ENCODE measurements around the gene TOP2B.
A peak's percentile ranks its signal among the peaks of the same experiment; 100 is the strongest.

Gene TOP2B

GRCh38 chr3:25586167-25586505 is 78.6 kb downstream of the TOP2B start:
- no peak overlapping the region for H3K27ac ChIP-seq (ENCODE audit: low read length, poor library complexity, severe bottlenecking)
- H4K91ac ChIP-seq (ENCODE audit: low read length): no peak overlapping the region
- H3K36me3 ChIP-seq (ENCODE audit: control insufficient read depth in 1 of 2, insufficient read depth in 2 of 2, low read depth in 1 of 2, low read length in 2 of 2): no peaks in the 10 kb centered on the region
- H3K9me3 ChIP-seq (ENCODE audit: control insufficient read depth, low read length): no peaks in the 10 kb centered on the region
- no peak overlapping the region for H3K4me3 ChIP-seq (ENCODE audit: insufficient read depth in 1 of 2, low read depth in 1 of 2, low read length in 2 of 2)
- no peak overlapping the region for H4K8ac ChIP-seq (ENCODE audit: low read length)
- peak overlapping the region in 1 of 2 experiments; percentile 73 for H2BK12ac ChIP-seq (ENCODE audit: low read length in 2 of 2)
- H2BK120ac ChIP-seq (ENCODE audit: low read depth, low read length): no peak overlapping the region
- H2AFZ ChIP-seq (ENCODE audit: low read depth, low read length): no peak overlapping the region
- H3K79me1 ChIP-seq (replicated peaks; ENCODE audit: low read length, poor library complexity, severe bottlenecking): no peaks in the 10 kb centered on the region
- H2BK5ac ChIP-seq (ENCODE audit: low read depth, low read length, poor library complexity, severe bottlenecking): no peak overlapping the region
- no peak for DNase-seq
- no peak overlapping the region for H3K4ac ChIP-seq (ENCODE audit: low read depth in 1 of 2, low read length in 2 of 2)
- H3K23ac ChIP-seq (ENCODE audit: low read length in 2 of 2): no peak overlapping the region
- H3K4me1 ChIP-seq (ENCODE audit: control insufficient read depth, insufficient read depth, low read depth, low read length): peaks cover 15% of the 10 kb centered on the region
- H3K27me3 ChIP-seq (ENCODE audit: control insufficient read depth in 1 of 2, insufficient read depth in 1 of 2, low read length in 2 of 2): peaks cover 0 to 15% of the 10 kb centered on the region in 2 experiments
- no peak overlapping the region for H2AK5ac ChIP-seq (ENCODE audit: low read length, severe bottlenecking)
- H3K14ac ChIP-seq (ENCODE audit: low read length in 2 of 2): no peak overlapping the region
- H3K18ac ChIP-seq (ENCODE audit: low read depth in 1 of 2, low read length in 2 of 2): peak overlapping the region; percentile 24 to 52
- peak overlapping the region; percentile 15 for H2BK15ac ChIP-seq (ENCODE audit: low read depth, poor library complexity, severe bottlenecking)
- WGBS: 97% methylated on average over 6 of the region's 6 CpGs
- no peak overlapping the region for H3K9ac ChIP-seq (ENCODE audit: low read length)
- no peak overlapping the region for H3K4me2 ChIP-seq (ENCODE audit: low read length, poor library complexity, severe bottlenecking)

GRCh38 chr3:25585361-25586166 is 79.1 kb downstream of the TOP2B start:
- H2BK12ac ChIP-seq (ENCODE audit: low read length in 2 of 2): peak overlapping the region; percentile 44 to 73
- H3K27me3 ChIP-seq (ENCODE audit: control insufficient read depth in 1 of 2, insufficient read depth in 1 of 2, low read length in 2 of 2): peaks cover 0 to 15% of the 10 kb centered on the region in 2 experiments
- H3K79me1 ChIP-seq (replicated peaks; ENCODE audit: low read length, poor library complexity, severe bottlenecking): no peaks in the 10 kb centered on the region
- peak overlapping the region in 1 of 2 experiments; percentile 65 for H3K4ac ChIP-seq (ENCODE audit: low read depth in 1 of 2, low read length in 2 of 2)
- WGBS: 94% methylated on average over 14 of the region's 14 CpGs
- H3K14ac ChIP-seq (ENCODE audit: low read length in 2 of 2): peak overlapping the region in 1 of 2 experiments; percentile 44
- no peak overlapping the region for H2AK5ac ChIP-seq (ENCODE audit: low read length, severe bottlenecking)
- H3K4me1 ChIP-seq (ENCODE audit: control insufficient read depth, insufficient read depth, low read depth, low read length): peaks cover 15% of the 10 kb centered on the region
- H3K18ac ChIP-seq (ENCODE audit: low read depth in 1 of 2, low read length in 2 of 2): peak overlapping the region in 1 of 2 experiments; percentile 52
- H4K8ac ChIP-seq (ENCODE audit: low read length): no peak overlapping the region
- H2BK120ac ChIP-seq (ENCODE audit: low read depth, low read length): no peak overlapping the region
- H2BK5ac ChIP-seq (ENCODE audit: low read depth, low read length, poor library complexity, severe bottlenecking): no peak overlapping the region
- no peak overlapping the region for H2AFZ ChIP-seq (ENCODE audit: low read depth, low read length)
- H3K9me3 ChIP-seq (ENCODE audit: control insufficient read depth, low read length): no peaks in the 10 kb centered on the region
- H4K91ac ChIP-seq (ENCODE audit: low read length): no peak overlapping the region
- no peaks in the 10 kb centered on the region for H3K36me3 ChIP-seq (ENCODE audit: control insufficient read depth in 1 of 2, insufficient read depth in 2 of 2, low read depth in 1 of 2, low read length in 2 of 2)
- H3K9ac ChIP-seq (ENCODE audit: low read length): no peak overlapping the region
- peak overlapping the region; percentile 60 for H2BK15ac ChIP-seq (ENCODE audit: low read depth, poor library complexity, severe bottlenecking)
- no peak overlapping the region for H3K4me2 ChIP-seq (ENCODE audit: low read length, poor library complexity, severe bottlenecking)
- H3K4me3 ChIP-seq (ENCODE audit: insufficient read depth in 1 of 2, low read depth in 1 of 2, low read length in 2 of 2): no peak overlapping the region
- DNase-seq: no peak
- H3K27ac ChIP-seq (ENCODE audit: low read length, poor library complexity, severe bottlenecking): no peak overlapping the region
- H3K23ac ChIP-seq (ENCODE audit: low read length in 2 of 2): no peak overlapping the region

- H3K4me2 ChIP-seq (ENCODE audit: low read length, poor library complexity, severe bottlenecking): no peak overlapping the region
- H3K27ac ChIP-seq (ENCODE audit: low read length, poor library complexity, severe bottlenecking): no peak overlapping the region
Measured at GRCh38 chr3:25584011-25584789, 80.5 kb downstream of the TOP2B start.

GRCh38 chr3:25583343-25583742 is 81.4 kb downstream of the TOP2B start:
- H2BK120ac ChIP-seq (ENCODE audit: low read depth, low read length): peak overlapping the region; percentile 50
- peak overlapping the region; percentile 82 to 89 for H3K18ac ChIP-seq (ENCODE audit: low read depth in 1 of 2, low read length in 2 of 2)
- no peaks in the 10 kb centered on the region for H3K36me3 ChIP-seq (ENCODE audit: control insufficient read depth in 1 of 2, insufficient read depth in 2 of 2, low read depth in 1 of 2, low read length in 2 of 2)
- peak overlapping the region; percentile 78 for H2AK5ac ChIP-seq (ENCODE audit: low read length, severe bottlenecking)
- no peak overlapping the region for H3K4me3 ChIP-seq (ENCODE audit: insufficient read depth in 1 of 2, low read depth in 1 of 2, low read length in 2 of 2)
- WGBS: 93% methylated on average over 10 of the region's 10 CpGs
- DNase-seq: no peak
- H2BK5ac ChIP-seq (ENCODE audit: low read depth, low read length, poor library complexity, severe bottlenecking): no peak overlapping the region
- H3K14ac ChIP-seq (ENCODE audit: low read length in 2 of 2): peak overlapping the region in 1 of 2 experiments; percentile 18
- H3K4me1 ChIP-seq (ENCODE audit: control insufficient read depth, insufficient read depth, low read depth, low read length): peaks cover 15% of the 10 kb centered on the region
- peak overlapping the region; percentile 57 to 66 for H3K4ac ChIP-seq (ENCODE audit: low read depth in 1 of 2, low read length in 2 of 2)
- H2BK12ac ChIP-seq (ENCODE audit: low read length in 2 of 2): peak overlapping the region; percentile 69 to 92
- no peak overlapping the region for H3K9ac ChIP-seq (ENCODE audit: low read length)
- H3K79me1 ChIP-seq (replicated peaks; ENCODE audit: low read length, poor library complexity, severe bottlenecking): no peaks in the 10 kb centered on the region
- no peaks in the 10 kb centered on the region for H3K9me3 ChIP-seq (ENCODE audit: control insufficient read depth, low read length)
- H2BK15ac ChIP-seq (ENCODE audit: low read depth, poor library complexity, severe bottlenecking): no peak overlapping the region
- H4K91ac ChIP-seq (ENCODE audit: low read length): peak overlapping the region; percentile 90
- peak overlapping the region; percentile 35 for H4K8ac ChIP-seq (ENCODE audit: low read length)
- H3K4me2 ChIP-seq (ENCODE audit: low read length, poor library complexity, severe bottlenecking): no peak overlapping the region
- H2AFZ ChIP-seq (ENCODE audit: low read depth, low read length): no peak overlapping the region
- H3K27ac ChIP-seq (ENCODE audit: low read length, poor library complexity, severe bottlenecking): no peak overlapping the region
- peaks cover 0 to 22% of the 10 kb centered on the region in 2 experiments for H3K27me3 ChIP-seq (ENCODE audit: control insufficient read depth in 1 of 2, insufficient read depth in 1 of 2, low read length in 2 of 2)
- peak overlapping the region in 1 of 2 experiments; percentile 63 for H3K23ac ChIP-seq (ENCODE audit: low read length in 2 of 2)

More at GRCh38 chr3:25584011-25584789, 80.5 kb downstream of the TOP2B start:
- Histone ChIP-seq H2BK15ac (ENCODE audit: low read depth, poor library complexity, severe bottlenecking) (no peak overlapping the region), H3K14ac (ENCODE audit: low read length in 2 of 2) (peak overlapping the region in 1 of 2 experiments; percentile 42), H4K8ac (ENCODE audit: low read length) (peak overlapping the region; percentile 46), H3K18ac (ENCODE audit: low read depth in 1 of 2, low read length in 2 of 2) (peak overlapping the region; percentile 78 to 82), H2BK12ac (ENCODE audit: low read length in 2 of 2) (peak overlapping the region; percentile 69 to 99), H3K9me3 (ENCODE audit: control insufficient read depth, low read length) (no peaks in the 10 kb centered on the region), H2AFZ (ENCODE audit: low read depth, low read length) (no peak overlapping the region), H3K4ac (ENCODE audit: low read depth in 1 of 2, low read length in 2 of 2) (peak overlapping the region in 1 of 2 experiments; percentile 53), H3K36me3 (ENCODE audit: control insufficient read depth in 1 of 2, insufficient read depth in 2 of 2, low read depth in 1 of 2, low read length in 2 of 2) (no peaks in the 10 kb centered on the region), H2BK120ac (ENCODE audit: low read depth, low read length) (peak overlapping the region; percentile 55), H3K79me1 (replicated peaks; ENCODE audit: low read length, poor library complexity, severe bottlenecking) (no peaks in the 10 kb centered on the region), H3K9ac (ENCODE audit: low read length) (no peak overlapping the region), H2BK5ac (ENCODE audit: low read depth, low read length, poor library complexity, severe bottlenecking) (no peak overlapping the region), H3K23ac (ENCODE audit: low read length in 2 of 2) (no peak overlapping the region), H3K4me3 (ENCODE audit: insufficient read depth in 1 of 2, low read depth in 1 of 2, low read length in 2 of 2) (peak overlapping the region in 1 of 2 experiments; percentile 10), H2AK5ac (ENCODE audit: low read length, severe bottlenecking) (peak overlapping the region; percentile 45), H3K4me1 (ENCODE audit: control insufficient read depth, insufficient read depth, low read depth, low read length) (peaks cover 15% of the 10 kb centered on the region), H3K27me3 (ENCODE audit: control insufficient read depth in 1 of 2, insufficient read depth in 1 of 2, low read length in 2 of 2) (peaks cover 0 to 19% of the 10 kb centered on the region in 2 experiments), H4K91ac (ENCODE audit: low read length) (no peak overlapping the region)
- DNase-seq: no peak
- WGBS: 86% methylated on average over 17 of the region's 17 CpGs
